Neural cell (in vitro differentiated cells): ENCODE measurements around the gene BRD3. TPM values are rescaled to one million over a fixed set of nuclear protein-coding genes. Genes with fewer than 3 reads are reported as not detected.

Source experiments
- H2AFZ ChIP-seq: fragments of 200-600, 300-800 bp; sonication (generic), shearing (Covaris generic); 2 replicates; pipeline ENCODE4 v1.6.0; 2014; ENCODE audit warnings: low read depth, mild to moderate bottlenecking, antibody characterized with exemption, low read length, moderate library complexity
- H3F3A ChIP-seq: fragments of 200-600 bp; shearing (Covaris generic); 2 replicates; pipeline ENCODE4 v1.6.1; 2016; ENCODE audit warnings: mild to moderate bottlenecking, moderate library complexity, mixed read lengths, antibody characterized with exemption, low read length; ENCODE audit not compliant: insufficient read depth, poor library complexity, severe bottlenecking
- H3K27ac ChIP-seq: fragments of 200-600, 300-800 bp; sonication (generic), shearing (Covaris generic); 2 replicates; pipeline ENCODE4 v1.5.1; 2014; ENCODE audit warnings: mild to moderate bottlenecking, low read length, moderate library complexity
- H3K27me3 ChIP-seq: fragments of 300-800, 200-600 bp; sonication (generic), shearing (Covaris generic); 2 replicates; pipeline ENCODE4 v1.6.0; 2014; ENCODE audit warnings: mild to moderate bottlenecking, low read depth, low read length, moderate library complexity; ENCODE audit not compliant: insufficient read depth
- H3K36me3 ChIP-seq: fragments of 300-800, 200-600 bp; sonication (generic), shearing (Covaris generic); 2 replicates; pipeline ENCODE4 v1.5.1; 2014; ENCODE audit warnings: mild to moderate bottlenecking, antibody characterized with exemption, low read length, moderate library complexity; ENCODE audit not compliant: insufficient read depth
- H3K4me2 ChIP-seq: fragments of 300-800, 200-600 bp; sonication (generic), shearing (Covaris generic); 2 replicates; pipeline ENCODE4 v1.6.0; 2014; ENCODE audit warnings: mild to moderate bottlenecking, low read length
- H3K4me3 ChIP-seq: fragments of 300-800, 200-600 bp; sonication (generic), shearing (Covaris generic); 2 replicates; pipeline ENCODE4 v1.5.1; 2014; ENCODE audit warnings: mild to moderate bottlenecking, low read length, moderate library complexity
- H3K79me2 ChIP-seq: fragments of 200-600 bp; shearing (Covaris generic); replicated peaks from 2 replicates; pipeline ENCODE4 v1.6.0; 2014; ENCODE audit warnings: mild to moderate bottlenecking, low read length, moderate library complexity; ENCODE audit not compliant: insufficient read depth
- H3K9ac ChIP-seq: fragments of 300-800, 200-600 bp; sonication (generic), shearing (Covaris generic); 2 replicates; pipeline ENCODE4 v1.6.1; 2016; ENCODE audit warnings: mild to moderate bottlenecking, low read length, mixed read lengths
- H3K9me2 ChIP-seq: fragments of 200-600 bp; shearing (Covaris generic); 2 replicates; pipeline ENCODE4 v1.6.1; 2016; ENCODE audit warnings: mild to moderate bottlenecking, low read length, mixed read lengths; ENCODE audit not compliant: insufficient read depth
- H3K9me3 ChIP-seq: fragments of 200-600, 300-800 bp; sonication (generic), shearing (Covaris generic); 2 replicates; pipeline ENCODE4 v1.6.1; 2016; ENCODE audit warnings: mild to moderate bottlenecking, mixed run types, low read length, moderate library complexity, mixed read lengths
- H4K20me1 ChIP-seq: fragments of 200-600 bp; shearing (Covaris generic); 2 replicates; pipeline ENCODE4 v1.6.1; 2016; ENCODE audit warnings: mild to moderate bottlenecking, mixed run types; ENCODE audit not compliant: insufficient read depth
- EP300 ChIP-seq: fragments of 450-650 bp; conservative IDR thresholded peaks from 2 replicates; pipeline ENCODE4 v1.6.1; 2014; ENCODE audit warnings: antibody characterized with exemption, mild to moderate bottlenecking, moderate library complexity; ENCODE audit not compliant: poor library complexity, severe bottlenecking
- EZH2 ChIP-seq: fragments of 200-600, 300-800 bp; shearing (Covaris generic), sonication (generic); IDR thresholded peaks from 2 replicates; pipeline ENCODE4 v1.6.1; 2014; ENCODE audit warnings: antibody characterized with exemption, low read length, borderline replicate concordance, mild to moderate bottlenecking; ENCODE audit not compliant: insufficient read depth, poor library complexity, severe bottlenecking
- MXI1 ChIP-seq: fragments of 450-650 bp; conservative IDR thresholded peaks from 2 replicates; pipeline ENCODE4 v1.6.1; 2014; ENCODE audit warnings: antibody characterized with exemption, mild to moderate bottlenecking; ENCODE audit not compliant: poor library complexity, severe bottlenecking
- POLR2AphosphoS5 ChIP-seq: IDR thresholded peaks from 2 replicates; pipeline ENCODE4 v1.6.1; 2012
- RAD21 ChIP-seq: fragments of 450-650 bp; conservative IDR thresholded peaks from 2 replicates; pipeline ENCODE4 v1.6.1; 2014; ENCODE audit warnings: antibody characterized with exemption, mild to moderate bottlenecking, moderate library complexity
- SMC3 ChIP-seq: fragments of 450-650 bp; conservative IDR thresholded peaks from 2 replicates; pipeline ENCODE4 v1.6.1; 2014; ENCODE audit warnings: antibody characterized with exemption, mild to moderate bottlenecking, moderate library complexity; ENCODE audit not compliant: poor library complexity
- TAF1 ChIP-seq: IDR thresholded peaks from 2 replicates; pipeline ENCODE4 v1.6.1; 2012; ENCODE audit warnings: low read depth
- polyA plus RNA-seq: library from polyadenylated mRNA; depleted of rRNA; stranded (reverse); fragments of >200 nt; gene quantifications from 2 replicates; pipeline ENCODE4 v1.2.3, GENCODE V29; 2014
- TF ChIP-seq, protein P1 (sequence below): fragments of 450-650 bp; IDR thresholded peaks from 2 replicates; pipeline ENCODE4 v1.5.1; 2014; ENCODE audit warnings: antibody characterized with exemption, mild to moderate bottlenecking, moderate library complexity; ENCODE audit not compliant: poor library complexity, severe bottlenecking
- TF ChIP-seq, protein P2 (sequence below): IDR thresholded peaks from 2 replicates; pipeline ENCODE4 v1.6.1; 2012; ENCODE audit warnings: borderline replicate concordance

The BRD3 gene
- polyA plus RNA-seq, 1 donor from 2014 or later = 17.6 TPM

DNA sequence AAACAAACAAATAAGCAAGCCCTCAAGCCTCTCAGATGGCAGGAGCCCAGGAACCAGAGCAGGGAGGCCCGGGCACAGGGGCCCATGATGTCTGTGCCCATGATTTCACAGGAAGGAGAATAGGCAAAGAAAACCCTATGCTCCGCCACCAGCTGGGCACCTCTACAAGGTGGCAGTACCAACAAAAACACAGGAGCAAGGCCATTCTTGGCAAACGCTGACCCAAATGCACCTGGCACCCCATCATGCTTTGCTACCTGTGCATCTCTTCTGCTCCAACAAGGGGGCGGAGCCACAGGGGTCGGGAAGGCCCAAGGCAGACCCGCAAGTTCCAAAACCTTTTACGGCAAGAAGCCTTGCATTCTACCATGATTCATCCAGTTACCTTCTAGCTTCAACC is 3.1 kb downstream of the BRD3 start:
- no peaks in the 10 kb centered on the region for H3K9me2 ChIP-seq
- H3K79me2 ChIP-seq = peaks cover 74% of the 10 kb centered on the region
- no peak overlapping the region for H3K4me2 ChIP-seq
- H3K9ac ChIP-seq = no peak overlapping the region
- no peaks in the 10 kb centered on the region for H3K36me3 ChIP-seq
- no peak overlapping the region for H3K27ac ChIP-seq
- no peaks in the 10 kb centered on the region for H3F3A ChIP-seq
- H3K9me3 ChIP-seq = no peaks in the 10 kb centered on the region
- TF ChIP-seq, protein P1, sequence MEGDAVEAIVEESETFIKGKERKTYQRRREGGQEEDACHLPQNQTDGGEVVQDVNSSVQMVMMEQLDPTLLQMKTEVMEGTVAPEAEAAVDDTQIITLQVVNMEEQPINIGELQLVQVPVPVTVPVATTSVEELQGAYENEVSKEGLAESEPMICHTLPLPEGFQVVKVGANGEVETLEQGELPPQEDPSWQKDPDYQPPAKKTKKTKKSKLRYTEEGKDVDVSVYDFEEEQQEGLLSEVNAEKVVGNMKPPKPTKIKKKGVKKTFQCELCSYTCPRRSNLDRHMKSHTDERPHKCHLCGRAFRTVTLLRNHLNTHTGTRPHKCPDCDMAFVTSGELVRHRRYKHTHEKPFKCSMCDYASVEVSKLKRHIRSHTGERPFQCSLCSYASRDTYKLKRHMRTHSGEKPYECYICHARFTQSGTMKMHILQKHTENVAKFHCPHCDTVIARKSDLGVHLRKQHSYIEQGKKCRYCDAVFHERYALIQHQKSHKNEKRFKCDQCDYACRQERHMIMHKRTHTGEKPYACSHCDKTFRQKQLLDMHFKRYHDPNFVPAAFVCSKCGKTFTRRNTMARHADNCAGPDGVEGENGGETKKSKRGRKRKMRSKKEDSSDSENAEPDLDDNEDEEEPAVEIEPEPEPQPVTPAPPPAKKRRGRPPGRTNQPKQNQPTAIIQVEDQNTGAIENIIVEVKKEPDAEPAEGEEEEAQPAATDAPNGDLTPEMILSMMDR = no peak
- TF ChIP-seq SMC3 (no peak), MXI1 (no peak), TAF1 (no peak), POLR2AphosphoS5 (no peak)
- TF ChIP-seq, protein P2, sequence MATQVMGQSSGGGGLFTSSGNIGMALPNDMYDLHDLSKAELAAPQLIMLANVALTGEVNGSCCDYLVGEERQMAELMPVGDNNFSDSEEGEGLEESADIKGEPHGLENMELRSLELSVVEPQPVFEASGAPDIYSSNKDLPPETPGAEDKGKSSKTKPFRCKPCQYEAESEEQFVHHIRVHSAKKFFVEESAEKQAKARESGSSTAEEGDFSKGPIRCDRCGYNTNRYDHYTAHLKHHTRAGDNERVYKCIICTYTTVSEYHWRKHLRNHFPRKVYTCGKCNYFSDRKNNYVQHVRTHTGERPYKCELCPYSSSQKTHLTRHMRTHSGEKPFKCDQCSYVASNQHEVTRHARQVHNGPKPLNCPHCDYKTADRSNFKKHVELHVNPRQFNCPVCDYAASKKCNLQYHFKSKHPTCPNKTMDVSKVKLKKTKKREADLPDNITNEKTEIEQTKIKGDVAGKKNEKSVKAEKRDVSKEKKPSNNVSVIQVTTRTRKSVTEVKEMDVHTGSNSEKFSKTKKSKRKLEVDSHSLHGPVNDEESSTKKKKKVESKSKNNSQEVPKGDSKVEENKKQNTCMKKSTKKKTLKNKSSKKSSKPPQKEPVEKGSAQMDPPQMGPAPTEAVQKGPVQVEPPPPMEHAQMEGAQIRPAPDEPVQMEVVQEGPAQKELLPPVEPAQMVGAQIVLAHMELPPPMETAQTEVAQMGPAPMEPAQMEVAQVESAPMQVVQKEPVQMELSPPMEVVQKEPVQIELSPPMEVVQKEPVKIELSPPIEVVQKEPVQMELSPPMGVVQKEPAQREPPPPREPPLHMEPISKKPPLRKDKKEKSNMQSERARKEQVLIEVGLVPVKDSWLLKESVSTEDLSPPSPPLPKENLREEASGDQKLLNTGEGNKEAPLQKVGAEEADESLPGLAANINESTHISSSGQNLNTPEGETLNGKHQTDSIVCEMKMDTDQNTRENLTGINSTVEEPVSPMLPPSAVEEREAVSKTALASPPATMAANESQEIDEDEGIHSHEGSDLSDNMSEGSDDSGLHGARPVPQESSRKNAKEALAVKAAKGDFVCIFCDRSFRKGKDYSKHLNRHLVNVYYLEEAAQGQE = no peak
- H2AFZ ChIP-seq = no peak overlapping the region
- no peaks in the 10 kb centered on the region for H3K27me3 ChIP-seq
- H4K20me1 ChIP-seq = peaks cover 56% of the 10 kb centered on the region
- no peak overlapping the region for H3K4me3 ChIP-seq

GRCh38 chr9:134063571-134064450 is 4.0 kb downstream of the BRD3 start:
- Histone ChIP-seq H3K9me3 (no peaks in the 10 kb centered on the region), H3K4me2 (no peak overlapping the region), H3K27ac (no peak overlapping the region), H3F3A (no peaks in the 10 kb centered on the region), H3K36me3 (no peaks in the 10 kb centered on the region), H3K79me2 (peaks cover 83% of the 10 kb centered on the region), H2AFZ (no peak overlapping the region), H3K9ac (no peak overlapping the region), H3K27me3 (no peaks in the 10 kb centered on the region), H3K4me3 (no peak overlapping the region), H3K9me2 (no peaks in the 10 kb centered on the region), H4K20me1 (peaks cover 65% of the 10 kb centered on the region)
- TF ChIP-seq POLR2AphosphoS5 = no peak
- TF ChIP-seq, protein P1 = no peak
- TF ChIP-seq TAF1 = no peak
- no peak for TF ChIP-seq SMC3
- TF ChIP-seq EZH2 = no peak
- no peak for TF ChIP-seq EP300
- TF ChIP-seq, protein P2 = no peak
- TF ChIP-seq MXI1 = no peak
- no peak for TF ChIP-seq RAD21
